Bronchial epithelial cell (primary cell): ENCODE measurements around the gene TMEM132C. TPM values are rescaled to one million over a fixed set of nuclear protein-coding genes. Genes with fewer than 3 reads are reported as not detected.

Experiments
- DNase-seq: peaks from one replicate; pipeline ENCODE4 v3.0.0-alpha.2; 2010; ENCODE audit warnings: low read depth
- FAIRE-seq: peaks from 2 replicates; lab custom pipeline; 2011; peaks lifted over from hg19 to GRCh38; lab: Jason Lieb, UNC
- H3K27me3 ChIP-seq: 2 replicates; pipeline ENCODE4 v1.5.1; 2011; ENCODE audit warnings: low read length; ENCODE audit not compliant: control insufficient read depth, insufficient read depth
- H3K36me3 ChIP-seq: 2 replicates; pipeline ENCODE4 v1.5.1; 2011; ENCODE audit warnings: low read length; ENCODE audit not compliant: control insufficient read depth, insufficient read depth
- H3K4me3 ChIP-seq: 2 replicates; pipeline ENCODE4 v1.5.1; 2011; ENCODE audit warnings: mild to moderate bottlenecking, low read depth, low read length, control low read depth
- total RNA-seq: library from RNA; depleted of rRNA; stranded (reverse); fragments of >200 nt; gene quantifications from 2 replicates; pipeline ENCODE4 v1.2.1, GENCODE V29; 2014
- TF ChIP-seq, protein P1 (sequence below): IDR thresholded peaks from 2 replicates; pipeline ENCODE4 v1.5.1; 2011; ENCODE audit warnings: mild to moderate bottlenecking, moderate library complexity, low read length, control low read depth, inconsistent platforms; ENCODE audit not compliant: insufficient read depth, severe bottlenecking

TMEM132C gene
- total RNA-seq, 1 donor from 2014 or later: not detected

DNA sequence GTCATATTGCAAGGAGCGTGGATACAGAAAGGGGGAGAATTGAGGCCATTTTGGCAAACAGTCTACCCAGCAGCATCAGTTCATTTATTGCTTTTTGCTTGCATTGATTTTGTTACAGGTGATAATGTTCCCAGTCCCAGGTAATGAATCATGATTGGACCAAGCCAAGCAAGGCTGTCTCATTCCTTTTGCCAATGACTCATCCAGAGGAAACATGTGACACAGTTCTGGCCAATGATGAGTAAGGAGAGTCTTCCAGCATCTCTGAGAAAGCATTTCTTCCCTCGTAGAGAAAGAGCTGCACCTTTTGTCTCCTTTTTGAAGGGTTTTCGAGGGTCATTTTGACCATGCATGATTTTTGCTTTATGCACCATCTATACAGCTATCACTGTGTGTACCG is 488.6 kb downstream of the TMEM132C start:
- H3K36me3 ChIP-seq: no peaks in the 10 kb centered on the region
- TF ChIP-seq, protein P1, sequence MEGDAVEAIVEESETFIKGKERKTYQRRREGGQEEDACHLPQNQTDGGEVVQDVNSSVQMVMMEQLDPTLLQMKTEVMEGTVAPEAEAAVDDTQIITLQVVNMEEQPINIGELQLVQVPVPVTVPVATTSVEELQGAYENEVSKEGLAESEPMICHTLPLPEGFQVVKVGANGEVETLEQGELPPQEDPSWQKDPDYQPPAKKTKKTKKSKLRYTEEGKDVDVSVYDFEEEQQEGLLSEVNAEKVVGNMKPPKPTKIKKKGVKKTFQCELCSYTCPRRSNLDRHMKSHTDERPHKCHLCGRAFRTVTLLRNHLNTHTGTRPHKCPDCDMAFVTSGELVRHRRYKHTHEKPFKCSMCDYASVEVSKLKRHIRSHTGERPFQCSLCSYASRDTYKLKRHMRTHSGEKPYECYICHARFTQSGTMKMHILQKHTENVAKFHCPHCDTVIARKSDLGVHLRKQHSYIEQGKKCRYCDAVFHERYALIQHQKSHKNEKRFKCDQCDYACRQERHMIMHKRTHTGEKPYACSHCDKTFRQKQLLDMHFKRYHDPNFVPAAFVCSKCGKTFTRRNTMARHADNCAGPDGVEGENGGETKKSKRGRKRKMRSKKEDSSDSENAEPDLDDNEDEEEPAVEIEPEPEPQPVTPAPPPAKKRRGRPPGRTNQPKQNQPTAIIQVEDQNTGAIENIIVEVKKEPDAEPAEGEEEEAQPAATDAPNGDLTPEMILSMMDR: no peak
- peak; percentile 50 for DNase-seq
- no peak overlapping the region for H3K4me3 ChIP-seq
- no peaks in the 10 kb centered on the region for H3K27me3 ChIP-seq
- no peak for FAIRE-seq
